ENCODE data around the gene CISD3.

DNA sequence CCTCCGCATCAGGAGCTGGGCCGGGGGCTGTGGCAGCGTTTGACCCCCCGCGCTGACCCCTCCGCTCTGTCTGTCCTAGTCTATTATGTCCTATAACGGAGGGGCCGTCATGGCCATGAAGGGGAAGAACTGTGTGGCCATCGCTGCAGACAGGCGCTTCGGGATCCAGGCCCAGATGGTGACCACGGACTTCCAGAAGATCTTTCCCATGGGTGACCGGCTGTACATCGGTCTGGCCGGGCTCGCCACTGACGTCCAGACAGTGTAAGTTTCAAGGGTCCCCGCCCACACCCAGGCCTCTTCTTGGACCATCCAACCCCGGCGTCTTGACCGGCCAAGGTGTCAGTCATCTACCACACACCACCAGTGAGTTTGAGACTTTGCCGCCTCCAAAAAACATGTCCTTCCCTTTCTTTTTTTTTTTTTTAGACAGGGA is 22.9 kb downstream of the CISD3 start:
- TF ChIP-seq CTCF (tag by site-specific recombination; IDR thresholded peaks at IDR 0.05) (no peak), YY1 (tag by site-specific recombination; IDR thresholded peaks at IDR 0.05) (0 out of 2 replicates have a peak, but pooled peaks have one; percentile 27), ZNF274 (IDR thresholded peaks at IDR 0.05; ENCODE audit: low read length) (no peak), ZNF274 (tag by site-specific recombination; IDR thresholded peaks at IDR 0.05; ENCODE audit: borderline replicate concordance) (no peak), ZNF600 (tag by site-specific recombination; IDR thresholded peaks at IDR 0.05) (no peak), ZNF585B (tag by site-specific recombination; IDR thresholded peaks at IDR 0.05) (no peak)

Data from HEK293 (cell line).